H54 (cell line): Measurements from ENCODE around the gene GJD3.

Source experiments
- DNase-seq: peaks from one replicate; pipeline ENCODE4 v3.0.0; 2011; ENCODE audit warnings: low spot score, mixed read lengths; ENCODE audit not compliant: insufficient read length
- FAIRE-seq: peaks from 3 replicates; lab custom pipeline; 2011; peaks lifted over from hg19 to GRCh38; lab: Jason Lieb, UNC
- POLR2A ChIP-seq: IDR thresholded peaks from 2 replicates; pipeline ENCODE4 v1.6.1; 2011; ENCODE audit warnings: low read depth, mild to moderate bottlenecking, low read length

Gene GJD3

GRCh38 chr17:40361925-40362695 lies 2.4 kb downstream of the GJD3 start:
- DNase-seq (no peak), FAIRE-seq (no peak)
- TF ChIP-seq POLR2A = no peak

- FAIRE-seq (no peak), DNase-seq (no peak)
- TF ChIP-seq POLR2A = no peak
Observed at GRCh38 chr17:40361063-40361924, 3.2 kb downstream of the GJD3 start.

GRCh38 chr17:40360091-40360490 lies 4.4 kb downstream of the GJD3 start:
- no peak for TF ChIP-seq POLR2A
- FAIRE-seq = no peak
- no peak for DNase-seq

GRCh38 chr17:40358323-40359038 lies 6.1 kb downstream of the GJD3 start:
- FAIRE-seq (no peak), DNase-seq (peak; percentile 97)
- no peak for TF ChIP-seq POLR2A

- FAIRE-seq = no peak
- DNase-seq = no peak
- TF ChIP-seq POLR2A = no peak
Observed at GRCh38 chr17:40356990-40357881, 7.3 kb downstream of the GJD3 start.

- no peak for TF ChIP-seq POLR2A
- FAIRE-seq (no peak), DNase-seq (no peak)
Observed at GRCh38 chr17:40355804-40356758, 8.5 kb downstream of the GJD3 start.

- FAIRE-seq = no peak
- DNase-seq = peak; percentile 86
- TF ChIP-seq POLR2A = no peak
Observed at GRCh38 chr17:40355123-40355803, 9.3 kb downstream of the GJD3 start.

GRCh38 chr17:40354221-40355122 lies 10.1 kb downstream of the GJD3 start:
- DNase-seq = no peak
- FAIRE-seq = no peak
- TF ChIP-seq POLR2A = no peak

GRCh38 chr17:40352779-40353394 lies 11.7 kb downstream of the GJD3 start:
- DNase-seq = no peak
- TF ChIP-seq POLR2A = no peak
- no peak for FAIRE-seq

GRCh38 chr17:40352237-40352778 lies 12.2 kb downstream of the GJD3 start:
- DNase-seq (no peak), FAIRE-seq (no peak)
- no peak for TF ChIP-seq POLR2A
